HG02981 (cell line): Measurements from ENCODE around the gene PNMA8C.
"Not testable (repeated sequence)": the region's sequence is repeated elsewhere in the genome, so short reads cannot be mapped to it uniquely, and the experiment has no call there.

ENCODE experiments used
- ATAC-seq: cut with Tn5 transposase; IDR thresholded peaks from one replicate; pipeline ENCODE4 v1.9.1; 2021; ENCODE audit warnings: mild to moderate bottlenecking, moderate library complexity; ENCODE audit not compliant: unreplicated experiment

The PNMA8C gene

DNA sequence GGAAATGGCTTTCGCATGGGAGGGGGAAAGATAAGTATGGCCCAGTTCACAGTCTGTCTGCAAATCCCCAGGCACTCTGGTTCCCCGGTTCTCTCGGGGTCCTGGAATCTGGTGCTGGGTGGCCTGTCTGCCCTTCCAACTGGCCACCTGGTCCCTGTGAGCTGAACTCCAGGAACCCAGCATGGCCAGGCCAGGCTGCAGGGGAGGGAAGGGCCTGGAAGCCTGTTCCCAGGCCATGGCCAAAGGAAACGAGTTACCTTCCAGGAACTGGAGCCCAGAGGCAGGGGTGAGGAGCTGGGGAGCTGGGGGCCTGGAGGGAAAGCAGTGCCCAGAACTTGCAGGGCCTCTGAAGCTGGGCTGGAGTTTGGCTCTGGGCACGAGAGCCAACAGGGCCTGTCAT is 19.1 kb upstream of the PNMA8C start:
- no peak for ATAC-seq

GRCh38 chr19:46447006-46447405 is 18.3 kb upstream of the PNMA8C start:
- no peak for ATAC-seq

- no peak for ATAC-seq
Observed at GRCh38 chr19:46446021-46446420, 17.3 kb upstream of the PNMA8C start.

DNA sequence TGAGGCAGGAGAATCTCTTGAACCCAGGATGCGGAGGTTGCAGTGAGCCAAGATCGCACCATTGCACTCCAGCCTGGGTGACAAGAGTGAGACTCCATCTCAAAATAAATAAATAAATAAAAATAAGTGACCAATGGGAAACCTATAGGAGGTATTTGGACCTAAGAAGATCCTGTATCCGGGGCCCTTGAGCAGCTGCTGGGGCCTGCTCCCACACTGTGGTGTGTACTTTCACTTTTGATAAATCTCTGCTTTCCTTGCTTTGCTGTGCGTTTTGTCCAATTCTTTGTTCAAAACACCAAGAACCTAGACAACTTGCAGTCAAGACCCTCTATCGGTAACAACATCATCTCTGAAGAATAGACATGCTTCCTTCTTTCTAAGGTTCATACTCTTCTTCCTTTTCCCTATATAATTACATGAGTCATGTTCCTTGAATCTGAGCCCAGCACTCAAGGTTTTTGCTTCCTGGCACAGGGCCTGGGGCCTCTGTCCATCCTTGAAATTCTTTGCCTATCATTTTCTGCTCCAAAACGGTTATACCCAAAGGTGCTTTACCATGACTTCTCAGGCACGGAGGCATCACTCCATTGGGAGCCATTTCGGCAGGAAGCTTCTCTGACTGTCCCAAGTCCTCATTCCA is 14.2 kb upstream of the PNMA8C start:
- no peak for ATAC-seq

DNA sequence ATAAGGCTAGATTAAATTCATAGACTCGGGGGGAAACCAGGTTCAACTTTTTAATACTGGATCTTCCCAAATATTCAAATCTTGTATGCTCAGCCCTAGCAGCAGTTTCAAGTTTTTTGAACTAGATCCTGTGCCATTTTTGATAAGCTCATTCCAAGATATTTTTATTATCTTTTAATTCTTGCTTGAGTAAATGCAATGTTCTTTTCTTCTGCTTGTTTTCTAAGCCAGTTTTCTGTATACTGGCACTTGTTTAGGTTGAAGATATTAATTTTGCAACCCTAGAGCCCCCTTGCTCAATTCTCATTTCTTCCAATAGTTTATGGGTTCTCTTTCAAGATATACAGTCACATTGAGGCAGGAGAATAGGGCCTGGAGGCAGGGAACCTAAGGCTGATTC is 13.1 kb upstream of the PNMA8C start:
- no peak for ATAC-seq

- not testable (repeated sequence) for ATAC-seq
Observed at GRCh38 chr19:46435689-46436088, 7.0 kb upstream of the PNMA8C start.

DNA sequence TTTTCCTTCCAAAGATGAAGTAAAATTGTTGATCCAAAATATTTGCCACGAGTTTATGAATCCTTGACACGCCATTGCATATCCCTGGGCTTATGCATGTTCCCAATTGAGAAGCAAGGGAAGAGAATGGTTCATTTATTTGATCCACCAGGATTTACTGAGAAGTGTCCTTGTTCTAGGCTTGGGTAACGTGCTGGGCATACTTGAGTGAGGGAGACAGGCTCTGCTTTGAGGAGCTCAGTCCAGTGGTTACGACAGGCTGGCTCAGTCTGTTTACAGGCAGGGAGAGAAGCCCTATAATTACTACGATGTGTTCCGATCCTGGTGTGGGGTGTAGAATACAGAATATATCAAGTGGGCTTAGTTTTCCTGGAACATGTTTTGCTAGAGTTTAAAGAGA is 6.3 kb upstream of the PNMA8C start:
- ATAC-seq = no peak

DNA sequence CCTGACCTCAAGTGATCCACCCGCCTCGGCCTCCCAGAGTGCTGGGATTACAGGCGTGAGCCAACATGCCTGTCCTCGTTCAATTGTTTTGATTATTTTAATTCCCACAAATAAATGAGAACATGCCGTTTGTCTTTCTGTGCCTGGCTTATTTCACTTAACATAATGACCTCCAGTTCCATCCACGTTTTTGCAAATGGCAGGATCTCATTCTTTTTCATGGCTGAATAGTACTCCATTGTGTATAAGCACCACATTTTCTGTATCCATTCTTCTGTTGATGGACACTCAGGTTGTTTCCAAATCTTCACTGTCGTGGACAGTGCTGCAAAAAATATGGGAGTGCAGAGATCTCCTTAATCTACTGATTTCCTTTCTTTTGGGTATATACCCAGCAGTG is 4.7 kb upstream of the PNMA8C start:
- not testable (repeated sequence) for ATAC-seq

DNA sequence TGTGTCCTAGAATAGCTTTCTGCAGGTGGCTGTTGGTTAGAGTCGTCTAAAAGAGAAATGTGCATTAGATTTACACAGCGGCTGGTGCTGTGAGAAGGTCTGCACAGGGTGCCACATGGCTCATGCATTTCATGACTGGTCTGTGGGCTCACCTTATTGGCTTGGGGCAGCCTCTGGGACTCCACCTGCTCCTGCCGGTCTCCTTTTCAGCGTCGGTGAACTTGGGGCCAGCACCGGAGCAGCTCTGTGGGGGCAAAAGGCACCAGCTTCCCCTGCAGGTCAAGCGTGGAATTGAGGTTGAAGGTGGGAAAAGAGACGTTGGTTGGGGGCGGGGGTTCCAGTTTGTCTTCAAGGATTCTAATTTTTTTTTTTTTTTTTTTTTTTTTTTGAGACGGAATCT is 3.1 kb upstream of the PNMA8C start:
- ATAC-seq = no peak

DNA sequence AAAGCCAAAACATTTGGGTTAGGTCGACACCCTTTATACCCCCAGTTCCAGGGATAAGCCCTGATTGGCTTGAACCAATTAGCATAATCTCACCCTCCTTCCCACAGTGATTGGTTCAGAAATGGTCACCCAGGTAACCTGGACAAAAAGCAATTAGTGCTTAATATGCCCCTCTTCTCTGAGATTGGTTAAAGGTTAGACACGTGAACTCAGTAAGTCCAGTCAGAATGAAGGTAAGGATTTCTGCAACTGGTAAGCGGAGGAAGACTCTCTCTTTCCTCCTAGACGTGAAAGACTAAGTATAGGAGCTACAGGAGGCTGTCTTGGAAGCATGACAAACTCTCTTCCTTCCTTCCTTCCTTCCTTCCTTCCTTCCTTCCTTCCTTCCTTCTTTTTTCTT is 1.3 kb upstream of the PNMA8C start:
- no peak for ATAC-seq

- ATAC-seq = no peak
Observed at GRCh38 chr19:46427518-46428045, 1.2 kb downstream of the PNMA8C start.

DNA sequence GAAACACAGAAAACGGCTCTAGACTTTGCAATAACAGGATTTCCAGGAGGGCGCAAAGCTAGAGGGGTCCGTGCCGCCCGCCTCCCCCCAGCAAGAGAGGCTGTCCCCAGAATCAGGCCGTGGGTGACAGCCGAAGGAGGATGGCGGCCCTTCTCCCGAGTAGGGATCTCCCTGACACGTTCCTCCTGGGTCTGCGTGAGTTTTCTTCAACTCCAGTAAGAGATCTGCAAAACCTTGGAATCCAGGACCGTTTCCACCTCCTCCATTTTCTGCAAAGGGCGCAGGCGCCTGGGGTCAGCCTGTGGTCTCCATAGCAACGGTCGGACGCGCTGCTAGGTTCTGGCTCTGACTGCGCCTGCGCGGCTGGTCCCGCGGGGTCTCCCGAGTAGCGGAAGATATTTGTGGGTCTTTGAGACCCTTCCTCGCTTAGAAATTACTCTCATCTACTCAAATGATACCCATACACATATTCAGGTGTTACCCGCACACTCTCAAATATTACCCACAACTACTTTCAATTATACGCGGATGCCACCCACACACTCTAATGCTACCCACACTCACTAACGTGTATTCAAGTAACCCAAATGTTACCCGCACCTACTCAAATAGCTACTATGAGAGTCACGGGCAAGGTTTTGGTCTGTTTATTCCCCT is 2.1 kb downstream of the PNMA8C start:
- no peak for ATAC-seq

GRCh38 chr19:46426035-46426505 is 2.7 kb downstream of the PNMA8C start:
- no peak for ATAC-seq

DNA sequence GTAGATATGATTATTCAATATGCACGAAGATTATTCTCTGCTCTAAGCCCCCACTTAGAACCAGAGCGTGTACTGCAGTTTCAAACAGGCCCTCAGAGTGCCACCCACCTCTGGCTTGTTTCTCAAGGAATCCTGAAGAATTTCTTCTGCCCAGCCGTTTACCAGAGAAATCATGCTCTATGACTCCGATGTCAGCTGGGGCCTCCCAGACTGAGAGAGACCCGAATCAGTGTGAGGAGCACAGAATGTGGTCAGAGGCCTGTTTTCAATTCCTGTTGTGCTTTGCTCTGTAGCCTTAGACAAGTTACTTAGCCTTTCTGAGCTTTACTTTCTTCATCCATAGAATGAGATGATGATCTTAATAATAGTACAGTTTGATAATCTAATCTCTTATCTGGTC is 5.5 kb downstream of the PNMA8C start:
- no peak for ATAC-seq

GRCh38 chr19:46422344-46422743 is 6.4 kb downstream of the PNMA8C start:
- ATAC-seq = no peak

DNA sequence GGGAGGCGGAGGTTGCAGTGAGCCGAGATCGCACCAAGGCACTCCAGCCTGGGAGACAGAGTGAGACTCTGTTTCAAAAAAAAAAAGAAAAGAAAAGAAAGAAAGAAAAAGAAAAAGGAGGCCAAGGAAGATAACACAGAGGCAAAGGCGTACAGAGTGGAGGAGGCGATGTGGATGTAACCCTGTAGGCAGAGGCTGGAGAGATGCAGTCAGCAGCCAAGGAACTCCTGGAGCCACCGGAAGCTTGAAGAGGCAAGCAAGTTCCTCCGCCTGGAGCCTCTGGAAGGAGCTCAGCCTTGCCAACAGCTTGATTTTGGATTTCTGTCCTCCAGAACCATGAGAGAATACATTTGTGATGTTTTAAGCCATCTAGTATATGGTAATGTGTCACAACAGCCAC is 8.7 kb downstream of the PNMA8C start:
- no peak for ATAC-seq

DNA sequence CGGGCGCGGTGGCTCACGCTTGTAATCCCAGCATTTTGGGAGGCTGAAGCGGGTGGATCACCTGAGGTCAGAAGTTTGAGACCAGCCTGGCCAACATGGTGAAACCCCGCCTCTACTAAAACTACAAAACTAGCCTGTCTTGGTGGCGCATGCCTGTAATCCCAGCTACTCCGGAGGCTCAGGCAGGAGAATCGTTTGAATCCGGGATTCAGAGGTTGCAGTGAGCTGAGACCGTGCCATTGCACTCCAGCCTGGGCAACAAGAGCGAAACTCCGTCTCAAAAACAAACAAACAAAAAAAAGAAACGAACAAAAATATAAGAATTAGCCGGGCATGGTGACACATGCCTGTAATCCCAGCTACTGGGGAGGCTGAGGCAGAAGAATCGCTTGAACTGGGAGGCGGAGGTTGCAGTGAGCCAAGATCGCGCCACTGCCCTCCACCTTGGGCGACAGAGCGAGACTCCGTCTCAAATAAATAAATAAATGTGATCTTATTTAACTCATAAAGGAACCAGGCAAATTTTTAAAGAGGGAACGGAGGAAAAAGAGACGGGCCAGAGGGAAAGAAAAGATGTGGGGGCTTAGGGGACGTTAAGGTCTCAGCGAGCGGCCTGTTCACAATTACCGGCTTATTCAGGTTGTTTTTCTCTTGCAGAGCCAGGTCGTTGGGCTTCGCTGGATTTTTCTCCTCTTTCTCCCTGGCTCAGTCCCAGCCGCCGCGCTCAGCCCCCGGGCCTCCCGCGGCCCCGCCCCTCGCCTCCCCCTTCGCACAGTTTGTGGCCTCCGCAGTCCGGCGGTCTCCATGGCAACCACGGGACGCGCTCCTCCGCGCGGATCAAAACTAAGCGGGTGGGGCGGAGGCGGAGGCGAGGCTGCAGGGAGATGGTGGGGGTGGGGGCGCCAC is 12.7 kb downstream of the PNMA8C start:
- not testable (repeated sequence) for ATAC-seq

GRCh38 chr19:46414899-46415298 is 13.8 kb downstream of the PNMA8C start:
- not testable (repeated sequence) for ATAC-seq

GRCh38 chr19:46413262-46414031 is 15.3 kb downstream of the PNMA8C start, which contains the start of gene CCDC8:
Gene CCDC8, minus strand, starts transcription at chr19:46413564. Its CDS starts 754 bp downstream, at chr19:46412810.
- no peak for ATAC-seq

- ATAC-seq = no peak
Observed at GRCh38 chr19:46412650-46413261, 16.0 kb downstream of the PNMA8C start.
